ENCODE measurements around the gene CARMIL1. TPM values are rescaled to one million over a fixed set of nuclear protein-coding genes. Genes with fewer than 3 reads are reported as not detected.
"Not testable (repeated sequence)": the region's sequence is repeated elsewhere in the genome, so short reads cannot be mapped to it uniquely, and the experiment has no call there.

CARMIL1 gene
- total RNA-seq, 4 donors from 2014 or later: 14.9 to 23.5 (median 20.3) TPM

DNA sequence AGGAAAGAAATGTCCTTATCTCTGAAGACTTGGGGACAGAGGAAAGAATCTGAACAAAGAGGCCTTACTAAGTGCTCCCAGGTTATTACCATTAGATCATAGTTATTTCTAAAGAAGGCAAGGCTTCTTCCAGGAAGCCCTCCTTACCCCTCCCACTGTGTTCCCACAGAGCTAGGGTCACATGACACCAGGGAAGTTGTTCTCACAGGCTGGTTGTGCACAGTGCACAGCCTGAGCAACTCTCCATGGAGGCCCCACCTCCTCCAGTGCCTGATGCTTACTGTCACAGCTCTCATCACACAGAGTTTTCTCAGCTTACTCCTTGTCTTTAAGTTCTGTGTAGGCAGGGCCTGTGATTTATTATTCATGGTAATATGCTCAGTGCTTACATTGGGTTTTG lies 303.9 kb downstream of the CARMIL1 start:
- TF ChIP-seq, protein P1, sequence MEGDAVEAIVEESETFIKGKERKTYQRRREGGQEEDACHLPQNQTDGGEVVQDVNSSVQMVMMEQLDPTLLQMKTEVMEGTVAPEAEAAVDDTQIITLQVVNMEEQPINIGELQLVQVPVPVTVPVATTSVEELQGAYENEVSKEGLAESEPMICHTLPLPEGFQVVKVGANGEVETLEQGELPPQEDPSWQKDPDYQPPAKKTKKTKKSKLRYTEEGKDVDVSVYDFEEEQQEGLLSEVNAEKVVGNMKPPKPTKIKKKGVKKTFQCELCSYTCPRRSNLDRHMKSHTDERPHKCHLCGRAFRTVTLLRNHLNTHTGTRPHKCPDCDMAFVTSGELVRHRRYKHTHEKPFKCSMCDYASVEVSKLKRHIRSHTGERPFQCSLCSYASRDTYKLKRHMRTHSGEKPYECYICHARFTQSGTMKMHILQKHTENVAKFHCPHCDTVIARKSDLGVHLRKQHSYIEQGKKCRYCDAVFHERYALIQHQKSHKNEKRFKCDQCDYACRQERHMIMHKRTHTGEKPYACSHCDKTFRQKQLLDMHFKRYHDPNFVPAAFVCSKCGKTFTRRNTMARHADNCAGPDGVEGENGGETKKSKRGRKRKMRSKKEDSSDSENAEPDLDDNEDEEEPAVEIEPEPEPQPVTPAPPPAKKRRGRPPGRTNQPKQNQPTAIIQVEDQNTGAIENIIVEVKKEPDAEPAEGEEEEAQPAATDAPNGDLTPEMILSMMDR (IDR thresholded peaks at IDR 0.05): no peak
- no peak for TF ChIP-seq POLR2A (IDR thresholded peaks at IDR 0.05)
- DNase-seq (ENCODE audit: low spot score in 2 of 2): no peak
- no peak overlapping the region for H3K4me3 ChIP-seq (ENCODE audit: low read depth, poor library complexity, severe bottlenecking)
- intact Hi-C loops (cut with DNase I; ENCODE audit: low total_unique reads): no loop called here

- DNase-seq (ENCODE audit: low spot score in 2 of 2): no peak
- 74 to 79% methylated on average over 3 of the region's 3 CpGs for WGBS, 2 donors
- TF ChIP-seq POLR2A (IDR thresholded peaks at IDR 0.05): no peak
- TF ChIP-seq, protein P1 (IDR thresholded peaks at IDR 0.05): no peak
- intact Hi-C loops (cut with DNase I; ENCODE audit: low total_unique reads): no loop called here
- H3K4me3 ChIP-seq (ENCODE audit: low read depth, poor library complexity, severe bottlenecking): no peak overlapping the region
Observed at GRCh38 chr6:25583906-25584305, 304.7 kb downstream of the CARMIL1 start.

GRCh38 chr6:25585225-25585624 lies 306.1 kb downstream of the CARMIL1 start:
- WGBS, 2 donors: 72 to 79% methylated on average over 4 of the region's 4 CpGs

GRCh38 chr6:25586119-25586518 lies 306.9 kb downstream of the CARMIL1 start:
- intact Hi-C loops (cut with DNase I; ENCODE audit: low total_unique reads); H3K4me3 ChIP-seq (ENCODE audit: low read depth, poor library complexity, severe bottlenecking); DNase-seq (ENCODE audit: low spot score in 2 of 2): not testable (repeated sequence)
- WGBS, 2 donors: 95 to 97% methylated on average over 24 to 30 of the region's 30 CpGs

More at GRCh38 chr6:25585225-25585624, 306.1 kb downstream of the CARMIL1 start:
- intact Hi-C loops (cut with DNase I; ENCODE audit: low total_unique reads): no loop called here
- TF ChIP-seq, protein P1 (IDR thresholded peaks at IDR 0.05): no peak
- DNase-seq (ENCODE audit: low spot score in 2 of 2): no peak
- H3K4me3 ChIP-seq (ENCODE audit: low read depth, poor library complexity, severe bottlenecking): no peak overlapping the region

DNA sequence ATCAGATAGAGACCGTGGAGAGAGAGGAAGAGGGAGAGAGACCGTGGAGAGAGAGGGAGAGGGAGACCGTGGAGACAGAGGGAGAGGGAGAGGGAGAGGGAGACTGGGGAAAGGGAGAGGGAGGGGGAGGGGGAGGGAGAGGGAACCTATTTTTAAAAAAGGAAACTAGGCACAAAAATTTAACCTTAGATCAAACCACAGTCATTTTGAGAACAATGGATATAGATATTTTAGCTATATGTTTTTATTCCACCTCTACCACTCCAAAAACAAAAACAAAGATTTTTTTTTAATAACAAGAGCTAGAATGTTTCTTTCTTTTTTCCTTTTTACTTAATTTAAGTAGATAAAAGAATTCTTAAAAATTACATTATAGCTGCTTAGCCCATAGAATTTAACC lies 307.8 kb downstream of the CARMIL1 start:
- no peak for TF ChIP-seq POLR2A (IDR thresholded peaks at IDR 0.05)
- TF ChIP-seq, protein P1 (IDR thresholded peaks at IDR 0.05): no peak
- DNase-seq (ENCODE audit: low spot score in 2 of 2): no peak
- intact Hi-C loops (cut with DNase I; ENCODE audit: low total_unique reads): no loop called here
- H3K4me3 ChIP-seq (ENCODE audit: low read depth, poor library complexity, severe bottlenecking): no peak overlapping the region
- WGBS, 2 donors: 90 to 97% methylated on average over 3 of the region's 3 CpGs

- H3K4me3 ChIP-seq (ENCODE audit: low read depth, poor library complexity, severe bottlenecking): no peak overlapping the region
- no peak for DNase-seq (ENCODE audit: low spot score in 2 of 2)
- WGBS, 2 donors: 88 to 91% methylated on average over 5 of the region's 5 CpGs
- intact Hi-C loops (cut with DNase I; ENCODE audit: low total_unique reads): no loop called here
- TF ChIP-seq, protein P1 (IDR thresholded peaks at IDR 0.05): no peak
- no peak for TF ChIP-seq POLR2A (IDR thresholded peaks at IDR 0.05)
Observed at GRCh38 chr6:25590986-25591385, 311.8 kb downstream of the CARMIL1 start.
